K562 (cell line): ENCODE measurements around the gene MCM7. TPM values are rescaled to one million over a fixed set of nuclear protein-coding genes. Genes with fewer than 3 reads are reported as not detected.
A peak's percentile ranks its signal among the peaks of the same experiment; 100 is the strongest.

Experiments
- CEBPG ChIP-seq, 3 experiments: fragments of 200-800 bp in 1 of 3; sonication (Bioruptor generic) in 1 of 3; sonication (generic) in 1 of 3; formaldehyde crosslinking in 1 of 3; IDR thresholded peaks in 2 of 3; conservative IDR thresholded peaks in 1 of 3; 2 replicates each; pipeline versions ENCODE4 v1.6.1 to v1.8.0; 2016 to 2022; ENCODE audit warnings: missing compliant biosample characterization in 2 of 3, missing genetic modification characterization in 2 of 3, mild to moderate bottlenecking in 1 of 3, missing genetic modification reagents in 1 of 3
- ERF ChIP-seq: fragments of 450-650 bp; formaldehyde crosslinking; IDR thresholded peaks from 2 replicates; pipeline ENCODE4 v1.4.0; 2020; ENCODE audit warnings: mild to moderate bottlenecking, mixed read lengths
- FOXP1 ChIP-seq: sonication (generic); formaldehyde crosslinking; IDR thresholded peaks from 2 replicates; pipeline ENCODE4 v1.8.0; 2022; ENCODE audit warnings: mild to moderate bottlenecking, missing genetic modification reagents
- NONO ChIP-seq, 2 experiments: fragments of 200-400 bp in 1 of 2; fragments of 450-650 bp in 1 of 2; formaldehyde crosslinking in 1 of 2; IDR thresholded peaks; 2 replicates each; pipeline ENCODE4 v1.6.1; 2017; ENCODE audit warnings: low read depth in 2 of 2, mild to moderate bottlenecking in 2 of 2, moderate library complexity in 2 of 2, low read length in 1 of 2
- POLR2AphosphoS2 ChIP-seq: IDR thresholded peaks from 2 replicates; pipeline ENCODE4 v1.6.1; 2012; ENCODE audit warnings: low read length, improper control_type of control experiment
- SMAD1 ChIP-seq: fragments of 150-350 bp; IDR thresholded peaks from 2 replicates; pipeline ENCODE4 v1.6.1; 2014; ENCODE audit warnings: low read length, low read depth; ENCODE audit not compliant: partially characterized antibody
- YY1 ChIP-seq, 3 experiments: IDR thresholded peaks; 2 replicates each; pipeline ENCODE4 v1.6.1; 2011; ENCODE audit warnings: low read length in 2 of 3, mild to moderate bottlenecking in 2 of 3, moderate library complexity in 2 of 3, borderline replicate concordance in 1 of 3, control low read depth in 1 of 3, low read depth in 1 of 3; ENCODE audit not compliant: insufficient read depth in 3 of 3, insufficient replicate concordance in 2 of 3, control insufficient read depth in 1 of 3, insufficient read length in 1 of 3; ENCODE audit errors: extremely low read depth in 1 of 3
- ZNF184 ChIP-seq: sonication (generic); formaldehyde crosslinking; IDR thresholded peaks from 2 replicates; pipeline ENCODE4 v1.5.0; 2020; ENCODE audit warnings: missing genetic modification reagents
- ZNF668 ChIP-seq: fragments of 250-450 bp; sonication (Bioruptor Pico); IDR thresholded peaks from 2 replicates; pipeline ENCODE4 v1.8.0; 2022; ENCODE audit warnings: mild to moderate bottlenecking, inconsistent platforms
- polyA plus RNA-seq, 8 experiments: library from polyadenylated mRNA; depleted of rRNA in 4 of 8; stranded (reverse) in 5 of 8; unstranded in 3 of 8; fragments of >200 nt; fragmentation: Nextera tagmentation in 2 of 8; fragmentation: Illumina TruSeq in 1 of 8; extraction: Ambion mirVana in 2 of 8; extraction: Trizol in 1 of 8; gene quantifications; 2 replicates each; pipeline versions ENCODE4 v1.2.1 to v1.2.3, GENCODE V29; 2011 to 2014; ENCODE audit warnings: inconsistent platforms in 1 of 8, missing spikeins in 1 of 8
- total RNA-seq, 7 experiments: library from RNA; depleted of rRNA in 6 of 7; stranded (reverse); fragments of >200 nt in 6 of 7; fragmentation: Illumina TruSeq in 2 of 7; extraction: Trizol in 2 of 7; gene quantifications; 2 replicates each; pipeline versions ENCODE4 v1.2.1 to v1.2.3, GENCODE V29; 2011 to 2021; ENCODE audit warnings: low replicate concordance in 1 of 7
- TF ChIP-seq, protein P1 (sequence below): sonication (generic); formaldehyde crosslinking; IDR thresholded peaks from 2 replicates; pipeline ENCODE4 v1.8.1; 2023; ENCODE audit warnings: missing genetic modification reagents, mild to moderate bottlenecking, borderline replicate concordance
- TF ChIP-seq, protein P2 (sequence below): fragments of 250-450 bp; sonication (Bioruptor Pico); IDR thresholded peaks from 2 replicates; pipeline ENCODE4 v1.4.0; 2020; ENCODE audit warnings: mild to moderate bottlenecking, moderate library complexity
- TF ChIP-seq, protein P3 (sequence below): fragments of 450-650 bp; IDR thresholded peaks from 2 replicates; pipeline ENCODE4 v1.6.1; 2016; ENCODE audit warnings: mild to moderate bottlenecking
- TF ChIP-seq, protein P4 (sequence below): IDR thresholded peaks from 2 replicates; pipeline ENCODE4 v1.6.1; 2016; ENCODE audit warnings: missing genetic modification characterization, missing compliant biosample characterization

MCM7 gene
- total and polyA plus RNA-seq, 9 of the 15 experiments (the other 6 are each of a cell fraction or from before 2014, with no cell fraction given) = 329 to 856 (median 437) TPM

DNA sequence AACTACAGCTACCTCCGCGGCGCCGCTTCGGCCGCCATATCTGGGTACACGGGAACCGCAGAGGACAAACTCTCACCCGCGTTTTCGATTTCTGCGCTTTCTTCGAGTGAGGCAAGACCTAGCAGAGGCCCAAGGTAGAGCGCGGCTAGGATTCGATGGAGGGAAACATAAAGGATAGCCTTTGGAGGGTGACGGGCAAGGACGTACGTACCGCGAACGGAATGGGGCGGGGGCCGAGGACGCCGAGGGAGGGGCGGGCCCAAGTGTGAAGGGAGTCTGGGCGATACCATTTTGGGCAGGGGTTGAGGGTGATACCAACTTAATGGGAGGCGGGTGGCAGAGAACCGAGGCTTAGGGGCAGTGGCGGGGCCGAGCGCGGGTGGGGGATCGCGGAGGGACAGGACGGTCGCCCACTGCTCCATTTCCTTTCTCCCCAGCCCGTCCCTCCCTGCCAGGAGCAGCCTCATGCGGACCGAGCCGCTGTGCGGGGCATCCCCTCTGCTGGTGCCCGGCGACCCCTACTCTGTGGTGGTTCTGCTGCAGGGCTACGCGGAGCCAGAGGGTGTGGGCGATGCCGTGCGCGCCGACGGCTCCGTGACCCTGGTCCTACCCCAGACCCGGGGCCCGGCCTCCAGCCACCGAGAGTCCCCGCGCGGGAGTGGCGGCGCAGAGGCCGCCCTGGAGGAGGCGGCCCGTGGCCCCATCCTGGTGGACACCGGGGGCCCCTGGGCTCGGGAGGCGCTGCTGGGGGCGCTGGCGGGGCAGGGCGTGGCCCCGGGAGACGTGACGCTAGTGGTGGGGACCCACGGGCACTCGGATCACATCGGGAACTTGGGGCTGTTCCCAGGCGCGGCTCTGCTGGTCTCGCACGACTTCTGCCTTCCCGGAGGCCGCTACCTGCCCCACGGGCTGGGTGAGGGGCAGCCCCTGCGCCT lies 26.0 kb upstream of the MCM7 start, which contains the start of gene MBLAC1 (continued):
- TF ChIP-seq POLR2AphosphoS2 (peak; percentile 70; the same call in 1 of the 2 replicates), ERF (CRISPR knock-in tag) (peak; percentile 78; the same call in 1 of the 2 replicates), ZNF668 (CRISPR knock-in tag) (no peak), NONO (IDR thresholded peaks at IDR 0.05; ENCODE audit: low read depth in 2 of 2, low read length in 1 of 2) (peak; percentile 57 to 98; a peak in 3 of 4 replicates), SMAD1 (no peak), CEBPG (CRISPR knock-in tag; IDR thresholded peaks at IDR 0.05) (no peak), CEBPG (tag; conservative IDR thresholded peaks at IDR 0.05 in 1 of 2, IDR thresholded peaks at IDR 0.05 in 1 of 2) (no peak), FOXP1 (no peak), YY1 (IDR thresholded peaks at IDR 0.05; ENCODE audit: borderline replicate concordance in 1 of 3, control insufficient read depth in 1 of 3, extremely low read depth in 1 of 3, insufficient read depth in 3 of 3, insufficient read length in 1 of 3, insufficient replicate concordance in 2 of 3, low read depth in 1 of 3, low read length in 2 of 3) (peak; percentile 69 to 94 (median 92)), ZNF184 (no peak)
- TF ChIP-seq, protein P1, sequence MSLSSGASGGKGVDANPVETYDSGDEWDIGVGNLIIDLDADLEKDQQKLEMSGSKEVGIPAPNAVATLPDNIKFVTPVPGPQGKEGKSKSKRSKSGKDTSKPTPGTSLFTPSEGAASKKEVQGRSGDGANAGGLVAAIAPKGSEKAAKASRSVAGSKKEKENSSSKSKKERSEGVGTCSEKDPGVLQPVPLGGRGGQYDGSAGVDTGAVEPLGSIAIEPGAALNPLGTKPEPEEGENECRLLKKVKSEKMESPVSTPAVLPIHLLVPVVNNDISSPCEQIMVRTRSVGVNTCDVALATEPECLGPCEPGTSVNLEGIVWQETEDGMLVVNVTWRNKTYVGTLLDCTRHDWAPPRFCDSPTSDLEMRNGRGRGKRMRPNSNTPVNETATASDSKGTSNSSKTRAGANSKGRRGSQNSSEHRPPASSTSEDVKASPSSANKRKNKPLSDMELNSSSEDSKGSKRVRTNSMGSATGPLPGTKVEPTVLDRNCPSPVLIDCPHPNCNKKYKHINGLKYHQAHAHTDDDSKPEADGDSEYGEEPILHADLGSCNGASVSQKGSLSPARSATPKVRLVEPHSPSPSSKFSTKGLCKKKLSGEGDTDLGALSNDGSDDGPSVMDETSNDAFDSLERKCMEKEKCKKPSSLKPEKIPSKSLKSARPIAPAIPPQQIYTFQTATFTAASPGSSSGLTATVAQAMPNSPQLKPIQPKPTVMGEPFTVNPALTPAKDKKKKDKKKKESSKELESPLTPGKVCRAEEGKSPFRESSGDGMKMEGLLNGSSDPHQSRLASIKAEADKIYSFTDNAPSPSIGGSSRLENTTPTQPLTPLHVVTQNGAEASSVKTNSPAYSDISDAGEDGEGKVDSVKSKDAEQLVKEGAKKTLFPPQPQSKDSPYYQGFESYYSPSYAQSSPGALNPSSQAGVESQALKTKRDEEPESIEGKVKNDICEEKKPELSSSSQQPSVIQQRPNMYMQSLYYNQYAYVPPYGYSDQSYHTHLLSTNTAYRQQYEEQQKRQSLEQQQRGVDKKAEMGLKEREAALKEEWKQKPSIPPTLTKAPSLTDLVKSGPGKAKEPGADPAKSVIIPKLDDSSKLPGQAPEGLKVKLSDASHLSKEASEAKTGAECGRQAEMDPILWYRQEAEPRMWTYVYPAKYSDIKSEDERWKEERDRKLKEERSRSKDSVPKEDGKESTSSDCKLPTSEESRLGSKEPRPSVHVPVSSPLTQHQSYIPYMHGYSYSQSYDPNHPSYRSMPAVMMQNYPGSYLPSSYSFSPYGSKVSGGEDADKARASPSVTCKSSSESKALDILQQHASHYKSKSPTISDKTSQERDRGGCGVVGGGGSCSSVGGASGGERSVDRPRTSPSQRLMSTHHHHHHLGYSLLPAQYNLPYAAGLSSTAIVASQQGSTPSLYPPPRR = no peak
- TF ChIP-seq, protein P2, sequence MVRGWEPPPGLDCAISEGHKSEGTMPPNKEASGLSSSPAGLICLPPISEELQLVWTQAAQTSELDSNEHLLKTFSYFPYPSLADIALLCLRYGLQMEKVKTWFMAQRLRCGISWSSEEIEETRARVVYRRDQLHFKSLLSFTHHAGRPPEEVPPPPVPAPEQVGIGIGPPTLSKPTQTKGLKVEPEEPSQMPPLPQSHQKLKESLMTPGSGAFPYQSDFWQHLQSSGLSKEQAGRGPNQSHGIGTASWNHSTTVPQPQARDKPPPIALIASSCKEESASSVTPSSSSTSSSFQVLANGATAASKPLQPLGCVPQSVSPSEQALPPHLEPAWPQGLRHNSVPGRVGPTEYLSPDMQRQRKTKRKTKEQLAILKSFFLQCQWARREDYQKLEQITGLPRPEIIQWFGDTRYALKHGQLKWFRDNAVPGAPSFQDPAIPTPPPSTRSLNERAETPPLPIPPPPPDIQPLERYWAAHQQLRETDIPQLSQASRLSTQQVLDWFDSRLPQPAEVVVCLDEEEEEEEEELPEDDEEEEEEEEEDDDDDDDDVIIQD (CRISPR knock-in tag) = no peak
- TF ChIP-seq, protein P3, sequence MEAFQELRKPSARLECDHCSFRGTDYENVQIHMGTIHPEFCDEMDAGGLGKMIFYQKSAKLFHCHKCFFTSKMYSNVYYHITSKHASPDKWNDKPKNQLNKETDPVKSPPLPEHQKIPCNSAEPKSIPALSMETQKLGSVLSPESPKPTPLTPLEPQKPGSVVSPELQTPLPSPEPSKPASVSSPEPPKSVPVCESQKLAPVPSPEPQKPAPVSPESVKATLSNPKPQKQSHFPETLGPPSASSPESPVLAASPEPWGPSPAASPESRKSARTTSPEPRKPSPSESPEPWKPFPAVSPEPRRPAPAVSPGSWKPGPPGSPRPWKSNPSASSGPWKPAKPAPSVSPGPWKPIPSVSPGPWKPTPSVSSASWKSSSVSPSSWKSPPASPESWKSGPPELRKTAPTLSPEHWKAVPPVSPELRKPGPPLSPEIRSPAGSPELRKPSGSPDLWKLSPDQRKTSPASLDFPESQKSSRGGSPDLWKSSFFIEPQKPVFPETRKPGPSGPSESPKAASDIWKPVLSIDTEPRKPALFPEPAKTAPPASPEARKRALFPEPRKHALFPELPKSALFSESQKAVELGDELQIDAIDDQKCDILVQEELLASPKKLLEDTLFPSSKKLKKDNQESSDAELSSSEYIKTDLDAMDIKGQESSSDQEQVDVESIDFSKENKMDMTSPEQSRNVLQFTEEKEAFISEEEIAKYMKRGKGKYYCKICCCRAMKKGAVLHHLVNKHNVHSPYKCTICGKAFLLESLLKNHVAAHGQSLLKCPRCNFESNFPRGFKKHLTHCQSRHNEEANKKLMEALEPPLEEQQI = 0 out of 2 replicates have a peak, but pooled peaks have one; percentile 69
- TF ChIP-seq, protein P4, sequence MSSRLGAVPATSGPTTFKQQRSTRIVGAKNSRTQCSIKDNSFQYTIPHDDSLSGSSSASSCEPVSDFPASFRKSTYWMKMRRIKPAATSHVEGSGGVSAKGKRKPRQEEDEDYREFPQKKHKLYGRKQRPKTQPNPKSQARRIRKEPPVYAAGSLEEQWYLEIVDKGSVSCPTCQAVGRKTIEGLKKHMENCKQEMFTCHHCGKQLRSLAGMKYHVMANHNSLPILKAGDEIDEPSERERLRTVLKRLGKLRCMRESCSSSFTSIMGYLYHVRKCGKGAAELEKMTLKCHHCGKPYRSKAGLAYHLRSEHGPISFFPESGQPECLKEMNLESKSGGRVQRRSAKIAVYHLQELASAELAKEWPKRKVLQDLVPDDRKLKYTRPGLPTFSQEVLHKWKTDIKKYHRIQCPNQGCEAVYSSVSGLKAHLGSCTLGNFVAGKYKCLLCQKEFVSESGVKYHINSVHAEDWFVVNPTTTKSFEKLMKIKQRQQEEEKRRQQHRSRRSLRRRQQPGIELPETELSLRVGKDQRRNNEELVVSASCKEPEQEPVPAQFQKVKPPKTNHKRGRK = no peak
